IMR-90 (cell line): Measurements from ENCODE around the gene ACOXL. TPM values are rescaled to one million over a fixed set of nuclear protein-coding genes. Genes with fewer than 3 reads are reported as not detected.

Experiments
- ATAC-seq: fragments of 200-7000 bp; cut with Tn5 transposase; 2 replicates; pipeline ENCODE4 v1.9.1; 2020; ENCODE audit warnings: low read depth, mild to moderate bottlenecking, moderate library complexity
- BruUV-seq: library from RNA; stranded (reverse); fragments of 400-500 nt; replicated peaks from 2 replicates; lab custom pipeline; 2021; lab: Mats Ljungman, UMichigan
- CTCF ChIA-PET: fragments of 300-600 bp; formaldehyde crosslinking; extraction: SDS; loops from one replicate; lab custom pipeline; 2021; ENCODE audit warnings: antibody characterized with exemption; lab: Yijun Ruan, JAX
- POLR2A ChIA-PET: fragments of 300-600 bp; sonication (Branson Sonifier 250); formaldehyde crosslinking; loops from one replicate; lab custom pipeline; 2022; ENCODE audit warnings: antibody characterized with exemption; ENCODE audit not compliant: unreplicated experiment; lab: Charles Lee
- DNase-seq: peaks from one replicate; pipeline ENCODE4 v3.0.0; 2013
- H2AFZ ChIP-seq: replicated peaks from 2 replicates; pipeline ENCODE3; 2013; ENCODE audit warnings: low read length, mild to moderate bottlenecking; ENCODE audit not compliant: poor library complexity
- H2AK5ac ChIP-seq: 2 replicates; pipeline ENCODE4 v1.6.1; 2013; ENCODE audit warnings: low read depth, low read length, inconsistent platforms
- H2AK9ac ChIP-seq: replicated peaks from 2 replicates; pipeline ENCODE3; 2013; ENCODE audit warnings: mild to moderate bottlenecking, low read depth, low read length, moderate library complexity; ENCODE audit not compliant: poor library complexity
- H2BK120ac ChIP-seq: 2 replicates; pipeline ENCODE4 v1.6.1; 2013; ENCODE audit warnings: low read depth, low read length, inconsistent platforms
- H2BK15ac ChIP-seq: 3 replicates; pipeline ENCODE4 v1.6.1; 2013; ENCODE audit warnings: low read depth, low read length, inconsistent platforms
- H2BK20ac ChIP-seq: 2 replicates; pipeline ENCODE4 v1.6.1; 2013; ENCODE audit warnings: low read depth, mild to moderate bottlenecking, inconsistent platforms, low read length, moderate library complexity
- H2BK5ac ChIP-seq: 2 replicates; pipeline ENCODE4 v1.6.1; 2013; ENCODE audit warnings: mild to moderate bottlenecking, low read depth, low read length, inconsistent platforms; ENCODE audit not compliant: poor library complexity, severe bottlenecking
- H3K14ac ChIP-seq: replicated peaks from 2 replicates; pipeline ENCODE4 v1.6.1; 2013; ENCODE audit warnings: low read depth, low read length, inconsistent platforms
- H3K18ac ChIP-seq: 2 replicates; pipeline ENCODE4 v1.6.1; 2013; ENCODE audit warnings: low read depth, low read length, control low read depth
- H3K23ac ChIP-seq: 2 replicates; pipeline ENCODE4 v1.6.1; 2013; ENCODE audit warnings: low read depth, low read length, inconsistent platforms
- H3K27ac ChIP-seq: 2 replicates; pipeline ENCODE4 v1.5.1; 2013; ENCODE audit warnings: mild to moderate bottlenecking, control low read depth, low read length; ENCODE audit not compliant: insufficient read depth
- H3K27me3 ChIP-seq: 2 replicates; pipeline ENCODE4 v1.6.1; 2013; ENCODE audit warnings: low read length; ENCODE audit not compliant: control insufficient read depth, insufficient read depth
- H3K36me3 ChIP-seq: 2 replicates; pipeline ENCODE4 v1.6.1; 2013; ENCODE audit warnings: low read length, mixed read lengths; ENCODE audit not compliant: control insufficient read depth, insufficient read depth
- H3K4ac ChIP-seq: 2 replicates; pipeline ENCODE4 v1.6.1; 2013; ENCODE audit warnings: low read depth, low read length, inconsistent platforms
- H3K4me1 ChIP-seq: 2 replicates; pipeline ENCODE4 v1.6.1; 2013; ENCODE audit warnings: low read length, mixed read lengths; ENCODE audit not compliant: control insufficient read depth, insufficient read depth
- H3K4me2 ChIP-seq: 2 replicates; pipeline ENCODE4 v1.6.1; 2013; ENCODE audit warnings: low read depth, mild to moderate bottlenecking, control low read depth, low read length, moderate library complexity
- H3K4me3 ChIP-seq: 2 replicates; pipeline ENCODE4 v1.5.1; 2013; ENCODE audit warnings: low read depth, mild to moderate bottlenecking, control low read depth, low read length, moderate library complexity; ENCODE audit not compliant: insufficient read depth
- H3K56ac ChIP-seq: 2 replicates; pipeline ENCODE4 v1.6.1; 2013; ENCODE audit warnings: low read length, inconsistent platforms; ENCODE audit not compliant: insufficient read depth; ENCODE audit errors: extremely low read depth
- H3K79me1 ChIP-seq, 2 experiments: 2 replicates each; pipeline ENCODE4 v1.6.1; 2013; ENCODE audit warnings: low read length in 2 of 2, inconsistent platforms in 1 of 2, low read depth in 1 of 2
- H3K9ac ChIP-seq: 2 replicates; pipeline ENCODE4 v1.6.1; 2013; ENCODE audit warnings: low read depth, low read length, control low read depth
- H3K9me1 ChIP-seq: 2 replicates; pipeline ENCODE4 v1.6.1; 2013; ENCODE audit warnings: low read length, inconsistent platforms; ENCODE audit not compliant: insufficient read depth
- H3K9me3 ChIP-seq: 2 replicates; pipeline ENCODE4 v1.6.1; 2013; ENCODE audit warnings: low read length; ENCODE audit not compliant: control insufficient read depth, insufficient read depth
- H4K20me1 ChIP-seq: 2 replicates; pipeline ENCODE4 v1.6.1; 2013; ENCODE audit warnings: low read length, inconsistent platforms; ENCODE audit not compliant: insufficient read depth
- H4K5ac ChIP-seq: 2 replicates; pipeline ENCODE4 v1.6.1; 2013; ENCODE audit warnings: mild to moderate bottlenecking, low read depth, low read length, control low read depth
- H4K8ac ChIP-seq, 2 experiments: 2 replicates each; pipeline ENCODE4 v1.6.1; 2013; ENCODE audit warnings: low read depth in 2 of 2, low read length in 2 of 2, control low read depth in 1 of 2, inconsistent platforms in 1 of 2
- H4K91ac ChIP-seq: 2 replicates; pipeline ENCODE4 v1.6.1; 2013; ENCODE audit warnings: low read depth, low read length, inconsistent platforms; ENCODE audit not compliant: insufficient read depth
- CHD1 ChIP-seq: IDR thresholded peaks from 2 replicates; pipeline ENCODE4 v1.6.1; 2012; ENCODE audit warnings: low read depth, low read length, improper control_type of control experiment
- NFE2L2 ChIP-seq: fragments of 150-350 bp; IDR thresholded peaks from 2 replicates; pipeline ENCODE4 v1.6.1; 2016; ENCODE audit warnings: low read depth, mild to moderate bottlenecking, low read length
- SMC3 ChIP-seq: fragments of 150-350 bp; IDR thresholded peaks from 2 replicates; pipeline ENCODE4 v1.6.1; 2016; ENCODE audit warnings: low read depth, mild to moderate bottlenecking, antibody characterized with exemption, low read length, moderate library complexity
- WGBS, 2 experiments: methylation state at CpG; one replicate each; pipeline versions ENCODE4 v1.1.5 to v1.1.7; 2013; ENCODE audit warnings: missing lambda C conversion rate in 2 of 2; ENCODE audit not compliant: insufficient read length in 1 of 2; ENCODE audit errors: extremely low coverage in 2 of 2; 5-methylcytosine and 5-hydroxymethylcytosine counted together
- dilution Hi-C: fragments of 300-500 bp; cut with HindIII; formaldehyde crosslinking; loops from one replicate; pipeline ENCODE4 v1.14.3; 2018; ENCODE audit warnings: low sequenced_read_pairs; ENCODE audit not compliant: unreplicated experiment
- in situ Hi-C: fragments of 300-500 bp; cut with MboI; formaldehyde crosslinking; loops from 3 replicates; pipeline ENCODE4 v1.14.3; 2019; ENCODE audit warnings: low sequenced_read_pairs, inconsistent platforms, mixed read lengths
- intact Hi-C: fragments of 100-400 bp; cut with micrococcal nuclease; formaldehyde crosslinking; loops from 2 replicates; pipeline ENCODE4 v1.10.0; 2022
- polyA plus RNA-seq, 3 experiments: library from polyadenylated mRNA; depleted of rRNA; stranded (reverse); fragments of >200 nt; gene quantifications; 2 replicates each; pipeline ENCODE4 v1.2.3, GENCODE V29; 2012; ENCODE audit warnings: low replicate concordance in 1 of 3
- total RNA-seq: library from RNA; depleted of rRNA; stranded (reverse); fragments of >200 nt; gene quantifications from 2 replicates; pipeline ENCODE4 v1.2.3, GENCODE V29; 2012
- TF ChIP-seq, protein P1 (sequence below): conservative IDR thresholded peaks from 2 replicates; pipeline ENCODE4 v1.5.1; 2012; ENCODE audit warnings: mild to moderate bottlenecking, low read depth, low read length, improper control_type of control experiment

The ACOXL gene
- total and polyA plus RNA-seq, 2 of the 4 experiments (the other 2 are of a cell fraction), result not detected

DNA sequence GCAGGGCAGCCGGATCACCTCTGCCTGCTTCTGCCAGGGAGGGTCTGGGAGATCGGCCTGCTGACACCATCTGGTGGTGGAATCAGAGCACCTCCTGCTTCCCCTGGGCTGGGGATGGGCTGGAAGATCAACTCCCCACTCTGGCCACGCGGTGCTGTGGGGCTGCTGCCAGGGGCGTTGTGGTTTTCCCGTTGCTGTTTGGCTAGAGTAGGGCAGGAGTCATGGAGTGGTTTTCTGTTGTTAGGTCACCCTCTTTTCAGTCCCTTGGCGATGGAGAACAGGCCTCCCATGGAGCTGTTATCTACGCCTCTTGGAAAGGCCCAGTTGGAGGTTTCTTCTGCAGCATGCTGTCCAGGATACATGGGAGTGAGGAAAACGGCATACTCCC is 403.5 kb downstream of the ACOXL start:
- CTCF ChIA-PET, result no interaction called here
- Histone ChIP-seq H3K23ac (no peak overlapping the region), H4K20me1 (peaks cover 6% of the 10 kb centered on the region; the same call in 1 of the 2 replicates), H3K4me1 (no peaks in the 10 kb centered on the region; the same call in 1 of the 2 replicates), H3K27me3 (no peaks in the 10 kb centered on the region), H3K79me1 (no peaks in the 10 kb centered on the region), H2AK9ac (peak overlapping the region; percentile 37), H3K4me2 (no peak overlapping the region), H3K4ac (no peak overlapping the region; the same call in 1 of the 2 replicates), H3K9ac (no peak overlapping the region), H3K56ac (no peak overlapping the region), H3K36me3 (peaks cover 15% of the 10 kb centered on the region; the same call in 1 of the 2 replicates), H2AK5ac (no peak overlapping the region), H3K4me3 (no peak overlapping the region), H2AFZ (no peak overlapping the region), H3K9me3 (no peaks in the 10 kb centered on the region), H3K9me1 (no peaks in the 10 kb centered on the region; the same call in 1 of the 2 replicates), H4K91ac (no peak overlapping the region), H2BK5ac (no peak overlapping the region), H4K5ac (no peak overlapping the region), H3K14ac (no peak overlapping the region), H3K27ac (no peak overlapping the region), H2BK15ac (no peak overlapping the region), H2BK20ac (no peak overlapping the region), H3K18ac (no peak overlapping the region), H2BK120ac (no peak overlapping the region), H4K8ac (no peak overlapping the region)
- ATAC-seq (no peak), DNase-seq (peak; percentile 40)
- in situ Hi-C loops, result no loop called here
- intact Hi-C loops, result no loop called here
- dilution Hi-C loops, result no loop called here
- no peak for TF ChIP-seq NFE2L2
- TF ChIP-seq, protein P1, sequence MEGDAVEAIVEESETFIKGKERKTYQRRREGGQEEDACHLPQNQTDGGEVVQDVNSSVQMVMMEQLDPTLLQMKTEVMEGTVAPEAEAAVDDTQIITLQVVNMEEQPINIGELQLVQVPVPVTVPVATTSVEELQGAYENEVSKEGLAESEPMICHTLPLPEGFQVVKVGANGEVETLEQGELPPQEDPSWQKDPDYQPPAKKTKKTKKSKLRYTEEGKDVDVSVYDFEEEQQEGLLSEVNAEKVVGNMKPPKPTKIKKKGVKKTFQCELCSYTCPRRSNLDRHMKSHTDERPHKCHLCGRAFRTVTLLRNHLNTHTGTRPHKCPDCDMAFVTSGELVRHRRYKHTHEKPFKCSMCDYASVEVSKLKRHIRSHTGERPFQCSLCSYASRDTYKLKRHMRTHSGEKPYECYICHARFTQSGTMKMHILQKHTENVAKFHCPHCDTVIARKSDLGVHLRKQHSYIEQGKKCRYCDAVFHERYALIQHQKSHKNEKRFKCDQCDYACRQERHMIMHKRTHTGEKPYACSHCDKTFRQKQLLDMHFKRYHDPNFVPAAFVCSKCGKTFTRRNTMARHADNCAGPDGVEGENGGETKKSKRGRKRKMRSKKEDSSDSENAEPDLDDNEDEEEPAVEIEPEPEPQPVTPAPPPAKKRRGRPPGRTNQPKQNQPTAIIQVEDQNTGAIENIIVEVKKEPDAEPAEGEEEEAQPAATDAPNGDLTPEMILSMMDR, result 0 out of 2 replicates have a peak, but pooled peaks have one; percentile 5
- no peak for TF ChIP-seq SMC3
- TF ChIP-seq CHD1, result no peak
- no TSS peak for BruUV-seq
- WGBS, 2 experiments, result 20% methylated on average over 1 of the region's 9 CpGs; no CpG with 5 or more reads in 1 of the 2 experiments
- POLR2A ChIA-PET, result no interaction called here
